GM19372 (cell line): Measurements from ENCODE around the gene CTNNA2.
"Not testable (repeated sequence)": the region's sequence is repeated elsewhere in the genome, so short reads cannot be mapped to it uniquely, and the experiment has no call there.

ENCODE experiments used
- ATAC-seq: cut with Tn5 transposase; IDR thresholded peaks from one replicate; pipeline ENCODE4 v1.9.1; 2021; ENCODE audit warnings: mild to moderate bottlenecking, low read depth, moderate library complexity; ENCODE audit not compliant: unreplicated experiment

CTNNA2 gene

GRCh38 chr2:80120866-80121265 lies 608.0 kb downstream of the CTNNA2 start:
- no peak for ATAC-seq

GRCh38 chr2:80122675-80123074 lies 609.8 kb downstream of the CTNNA2 start:
- ATAC-seq = no peak

DNA sequence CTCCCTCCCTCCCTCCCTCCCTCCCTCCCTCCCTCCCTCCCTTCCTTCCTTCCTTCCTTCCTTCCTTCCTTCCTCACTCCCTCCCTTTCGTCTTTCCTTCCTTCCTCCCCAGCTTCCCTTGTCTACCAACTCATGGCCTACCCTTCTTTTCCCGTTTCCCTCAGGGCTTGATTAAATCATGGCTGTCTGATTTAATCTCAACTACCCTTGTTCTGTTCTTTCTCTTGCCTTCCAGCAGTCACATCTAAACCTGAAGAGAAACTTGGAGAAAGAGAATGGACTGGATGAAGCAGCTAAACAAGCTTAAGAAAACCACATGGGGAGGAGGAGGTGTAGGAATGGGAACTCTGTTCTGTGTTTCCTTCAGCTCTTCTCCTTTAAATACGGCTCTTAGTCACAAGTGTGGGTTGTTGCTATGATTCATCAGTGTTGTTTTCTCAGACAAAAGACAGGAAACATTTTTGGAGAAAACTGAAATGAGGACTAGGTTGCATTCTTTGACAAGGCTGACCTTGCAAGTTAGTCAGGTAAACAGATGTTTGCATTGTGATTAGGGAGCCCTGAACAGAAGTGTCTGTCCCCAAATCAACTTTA lies 613.8 kb downstream of the CTNNA2 start:
- no peak for ATAC-seq

DNA sequence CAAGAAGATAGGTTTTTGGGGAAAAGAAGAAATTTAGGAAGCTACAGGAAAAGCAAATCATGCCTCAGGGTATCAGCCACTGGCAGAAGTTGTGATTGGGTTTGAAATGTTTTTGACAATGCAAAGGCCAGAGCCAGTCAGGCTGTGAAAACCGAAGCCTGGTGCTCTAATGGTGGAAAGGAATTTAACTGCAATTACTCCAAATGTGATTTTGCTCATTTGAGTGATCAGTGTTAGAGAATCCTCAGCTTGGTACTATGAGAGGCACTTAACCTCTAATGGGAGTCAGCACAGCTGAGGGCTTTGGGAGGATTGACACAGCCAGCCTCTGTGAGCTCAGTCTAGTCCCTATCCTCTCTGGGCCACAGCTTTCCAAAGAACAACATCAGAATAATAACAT lies 615.2 kb downstream of the CTNNA2 start:
- ATAC-seq = no peak

GRCh38 chr2:80132281-80132680 lies 619.4 kb downstream of the CTNNA2 start:
- ATAC-seq = no peak

GRCh38 chr2:80135001-80135400 lies 622.1 kb downstream of the CTNNA2 start:
- ATAC-seq = no peak

GRCh38 chr2:80136338-80136737 lies 623.5 kb downstream of the CTNNA2 start:
- no peak for ATAC-seq

GRCh38 chr2:80139001-80139400 lies 626.1 kb downstream of the CTNNA2 start:
- ATAC-seq = no peak

GRCh38 chr2:80141007-80141726 lies 628.3 kb downstream of the CTNNA2 start:
- ATAC-seq = no peak

DNA sequence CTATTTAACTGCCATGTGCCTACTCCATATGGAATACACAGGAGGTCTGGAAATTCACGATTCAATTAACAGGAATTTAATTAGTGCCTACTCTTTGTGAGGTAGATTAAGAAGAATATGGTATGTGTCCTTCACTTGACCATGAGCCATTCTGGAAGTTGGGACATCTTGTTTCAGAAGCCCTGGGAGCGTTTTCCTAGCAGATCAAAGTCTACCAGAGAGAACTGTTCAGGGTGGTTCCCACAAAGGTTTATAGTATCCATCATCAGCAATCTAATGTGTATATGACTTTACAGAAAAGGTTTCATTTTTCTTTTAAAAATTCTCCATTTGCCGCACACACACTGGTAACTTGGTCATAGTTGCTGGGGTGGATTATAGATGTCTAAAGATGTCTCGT lies 632.6 kb downstream of the CTNNA2 start:
- no peak for ATAC-seq

GRCh38 chr2:80146757-80147156 lies 633.9 kb downstream of the CTNNA2 start:
- ATAC-seq = not testable (repeated sequence)

- no peak for ATAC-seq
Measured at GRCh38 chr2:80147690-80148089, 634.8 kb downstream of the CTNNA2 start.

GRCh38 chr2:80148906-80149305 lies 636.1 kb downstream of the CTNNA2 start:
- ATAC-seq = no peak

- ATAC-seq = no peak
Measured at GRCh38 chr2:80149991-80150390, 637.1 kb downstream of the CTNNA2 start.

DNA sequence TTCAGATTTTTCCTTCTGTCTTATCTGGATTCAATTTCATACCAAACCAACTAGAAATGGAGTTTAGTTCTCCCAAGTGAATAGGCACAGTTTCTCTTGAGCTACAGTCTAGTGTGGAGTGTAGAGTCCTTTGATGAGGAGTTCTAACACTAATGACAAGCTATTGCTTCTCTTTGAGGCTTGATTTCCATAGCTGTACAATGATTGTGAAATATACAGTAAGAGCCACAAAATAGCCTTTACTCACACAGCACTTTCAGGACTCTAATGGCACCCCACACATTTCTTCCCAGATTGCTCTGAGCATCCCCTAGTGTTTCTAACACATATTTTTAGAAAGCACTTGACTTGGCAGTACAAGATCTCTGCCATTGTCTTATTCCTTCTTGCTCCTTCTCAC lies 638.4 kb downstream of the CTNNA2 start:
- ATAC-seq = no peak

DNA sequence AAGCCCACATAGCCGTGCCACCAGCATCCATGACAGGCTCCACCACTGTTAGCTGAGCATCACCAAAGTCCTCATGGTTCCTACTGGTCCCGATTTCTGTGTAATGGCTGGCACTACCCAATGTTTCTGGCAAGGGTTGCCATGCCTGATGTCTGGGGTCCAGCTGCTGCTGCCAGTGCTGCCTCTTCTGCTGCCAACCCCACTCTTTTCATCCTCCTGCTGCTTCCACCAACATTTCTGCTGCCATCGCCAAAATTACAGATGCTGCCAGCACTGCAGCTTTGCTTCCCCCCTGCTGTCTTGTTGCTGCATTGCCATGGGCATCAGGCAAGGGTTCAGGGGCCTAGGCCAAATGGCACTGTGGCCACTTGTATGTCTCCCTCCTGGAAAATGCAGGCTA lies 638.8 kb downstream of the CTNNA2 start:
- no peak for ATAC-seq

GRCh38 chr2:80153151-80153550 lies 640.3 kb downstream of the CTNNA2 start:
- no peak for ATAC-seq

- ATAC-seq = no peak
Measured at GRCh38 chr2:80153768-80154167, 640.9 kb downstream of the CTNNA2 start.

- no peak for ATAC-seq
Measured at GRCh38 chr2:80154231-80154915, 641.5 kb downstream of the CTNNA2 start.

GRCh38 chr2:80164375-80164774 lies 651.5 kb downstream of the CTNNA2 start:
- no peak for ATAC-seq

DNA sequence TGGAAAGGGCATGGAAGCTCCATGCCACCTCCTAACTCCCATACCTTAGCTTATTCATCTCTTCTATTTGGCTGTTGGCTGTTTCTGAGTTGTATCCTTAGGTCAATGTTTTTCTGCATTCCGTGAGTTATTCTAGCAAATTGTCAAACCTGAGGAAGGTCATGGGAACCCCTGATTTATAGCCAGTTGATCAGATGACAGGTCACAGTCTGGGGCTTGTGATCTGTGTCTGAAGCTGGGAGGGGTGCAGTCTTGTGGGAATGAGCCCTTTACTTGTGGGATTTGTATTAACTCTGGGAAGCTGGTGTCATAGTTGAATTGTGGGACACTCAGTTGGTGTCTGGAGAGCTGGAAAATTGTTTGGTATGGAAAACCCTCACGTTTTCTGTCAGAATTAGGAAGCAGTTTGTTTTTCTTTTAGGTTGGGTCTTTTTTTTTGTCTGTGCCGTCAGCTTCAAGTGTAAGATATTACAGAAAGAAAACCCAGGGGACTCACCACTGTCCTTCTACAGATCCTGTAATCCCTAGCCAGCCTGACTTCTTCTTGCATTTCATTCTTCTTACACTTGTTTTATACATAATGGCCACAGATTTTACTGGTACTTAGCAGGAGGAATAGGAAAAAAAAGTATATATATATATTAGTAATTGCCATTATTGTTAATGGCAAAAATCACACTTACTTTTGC lies 653.8 kb downstream of the CTNNA2 start:
- ATAC-seq = no peak
